Esophagus mucosa (tissue), 1 donor: Measurements from ENCODE around the gene DAB1. TPM values are rescaled to one million over a fixed set of nuclear protein-coding genes. Genes with fewer than 3 reads are reported as not detected.
A peak's percentile ranks its signal among the peaks of the same experiment; 100 is the strongest.
"Not testable (repeated sequence)": the region's sequence is repeated elsewhere in the genome, so short reads cannot be mapped to it uniquely, and the experiment has no call there.

Source experiments
- ATAC-seq: fragments of 200-7000 bp; cut with Tn5 transposase; one replicate; pipeline ENCODE4 v1.9.1; 2020
- total RNA-seq: library from RNA; stranded (reverse); gene quantifications from one replicate; pipeline ENCODE4 v1.2.4, GENCODE V29; 2023
- donor health status: DM: yes; HTN: yes; CAD: no.

Gene DAB1
- total RNA-seq, 1 donor from 2014 or later, result 0.04 TPM

DNA sequence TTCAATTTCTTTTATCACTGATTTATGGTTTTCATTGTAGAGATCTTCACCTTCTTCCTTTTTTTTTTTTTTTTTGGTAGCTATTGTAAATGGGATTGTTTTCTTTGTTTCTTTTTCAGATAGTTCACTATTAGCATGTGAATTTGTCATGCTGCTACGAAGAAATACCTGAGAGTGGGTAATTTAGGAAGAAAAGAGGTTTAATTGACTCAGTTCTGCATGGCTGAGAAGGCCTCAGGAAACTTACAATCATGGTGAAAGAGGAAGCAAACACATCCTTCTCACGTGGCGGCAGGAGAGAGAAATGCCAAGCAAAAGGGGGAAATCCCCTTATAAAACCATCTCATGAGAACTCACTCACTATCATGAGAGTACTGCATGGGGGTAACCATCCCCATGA is 66.4 kb downstream of the DAB1 start:
- no peak for ATAC-seq

DNA sequence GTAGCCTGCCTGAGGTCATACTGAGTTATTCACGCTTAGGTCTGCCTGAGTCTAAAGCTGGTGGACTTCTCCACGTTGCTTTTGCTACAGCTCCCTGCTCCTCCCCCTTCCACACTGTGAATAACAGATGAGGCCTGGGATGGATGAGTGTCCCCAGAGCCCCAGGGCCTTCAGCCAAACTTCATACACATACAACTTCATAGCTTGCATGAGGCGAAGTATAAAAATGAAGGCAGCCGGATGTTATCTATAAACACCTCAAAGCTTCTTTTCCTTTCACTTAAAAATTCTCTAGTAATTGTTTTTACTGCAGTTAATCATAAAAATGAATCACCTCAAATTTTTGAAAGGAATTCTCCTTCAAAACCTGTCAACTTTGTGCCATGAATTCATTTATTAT is 70.2 kb downstream of the DAB1 start:
- no peak for ATAC-seq

DNA sequence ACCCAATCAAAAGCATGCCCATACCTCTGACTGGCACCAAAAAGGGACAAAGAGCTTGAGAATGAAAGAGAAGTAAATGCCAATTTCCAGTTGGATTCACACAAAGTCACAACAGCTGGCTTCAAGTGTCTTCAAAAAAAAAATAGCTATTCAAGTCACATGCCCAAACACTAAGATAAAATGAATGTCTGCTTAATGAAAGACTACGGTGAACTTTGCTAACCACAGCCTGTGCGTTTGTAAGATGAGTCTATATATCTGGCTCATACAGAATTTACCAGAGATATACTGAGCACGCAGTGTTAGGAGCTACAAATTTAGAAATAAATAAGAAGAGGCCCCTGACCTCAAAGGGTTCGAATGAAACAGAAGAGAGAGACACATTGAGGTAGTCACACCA is 73.2 kb downstream of the DAB1 start:
- no peak for ATAC-seq

DNA sequence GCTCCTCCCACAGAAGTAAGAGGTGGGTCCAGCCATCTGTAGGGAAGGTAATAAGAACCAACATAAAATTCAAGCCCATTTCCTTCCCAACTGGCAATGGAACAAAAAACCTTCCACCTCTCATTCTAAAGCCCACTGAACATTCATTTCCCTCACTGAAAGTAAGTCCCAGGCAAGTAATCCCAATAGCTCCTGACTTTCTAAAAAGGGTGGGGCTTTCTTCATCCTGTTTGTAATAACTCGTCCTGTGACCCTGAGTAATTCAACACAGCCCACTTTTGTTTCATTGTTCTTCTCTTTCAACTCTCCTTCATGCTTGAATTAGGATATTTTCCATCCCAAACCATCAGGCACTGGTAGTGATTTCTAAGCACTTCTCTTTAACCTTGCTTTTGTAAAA is 74.9 kb downstream of the DAB1 start:
- no peak for ATAC-seq

DNA sequence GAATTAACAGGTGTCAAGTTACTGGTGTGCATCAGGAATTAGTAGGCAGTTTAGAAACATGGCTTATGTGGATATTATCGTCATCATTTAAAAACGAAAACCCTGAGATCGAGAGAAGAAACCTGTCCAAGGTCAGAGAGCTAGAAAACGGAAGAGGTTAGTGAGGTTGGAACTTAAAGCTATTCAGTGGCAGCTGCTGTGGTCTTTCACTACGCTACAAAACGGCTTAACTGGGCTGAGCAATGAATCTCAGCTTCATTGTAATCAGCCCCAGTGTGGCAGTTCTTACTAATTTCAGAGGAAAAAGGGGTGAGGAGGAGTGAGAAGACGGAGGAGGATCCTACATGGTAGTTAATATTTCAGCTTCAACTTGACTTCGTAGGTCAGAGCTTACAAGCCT is 77.9 kb downstream of the DAB1 start:
- ATAC-seq, result no peak

DNA sequence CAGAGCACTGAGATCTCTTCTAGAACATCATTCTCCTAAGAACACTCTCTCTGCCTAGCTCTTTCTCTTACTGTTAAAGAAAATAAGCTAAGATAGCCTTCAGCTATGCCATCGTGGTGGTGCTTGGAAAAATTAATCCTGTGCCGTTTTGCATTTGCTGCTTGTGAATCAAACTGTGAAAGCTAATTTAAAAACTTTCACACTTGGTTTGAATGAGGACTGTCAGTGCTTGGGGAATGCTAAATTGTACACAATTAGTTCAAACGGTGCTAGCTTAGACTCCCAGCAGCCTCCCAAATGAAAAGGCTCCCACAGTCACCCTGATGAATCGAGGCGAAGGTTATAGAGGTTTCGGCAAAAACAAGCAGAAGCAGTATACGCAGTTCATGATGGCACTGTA is 79.6 kb downstream of the DAB1 start:
- ATAC-seq, result no peak

DNA sequence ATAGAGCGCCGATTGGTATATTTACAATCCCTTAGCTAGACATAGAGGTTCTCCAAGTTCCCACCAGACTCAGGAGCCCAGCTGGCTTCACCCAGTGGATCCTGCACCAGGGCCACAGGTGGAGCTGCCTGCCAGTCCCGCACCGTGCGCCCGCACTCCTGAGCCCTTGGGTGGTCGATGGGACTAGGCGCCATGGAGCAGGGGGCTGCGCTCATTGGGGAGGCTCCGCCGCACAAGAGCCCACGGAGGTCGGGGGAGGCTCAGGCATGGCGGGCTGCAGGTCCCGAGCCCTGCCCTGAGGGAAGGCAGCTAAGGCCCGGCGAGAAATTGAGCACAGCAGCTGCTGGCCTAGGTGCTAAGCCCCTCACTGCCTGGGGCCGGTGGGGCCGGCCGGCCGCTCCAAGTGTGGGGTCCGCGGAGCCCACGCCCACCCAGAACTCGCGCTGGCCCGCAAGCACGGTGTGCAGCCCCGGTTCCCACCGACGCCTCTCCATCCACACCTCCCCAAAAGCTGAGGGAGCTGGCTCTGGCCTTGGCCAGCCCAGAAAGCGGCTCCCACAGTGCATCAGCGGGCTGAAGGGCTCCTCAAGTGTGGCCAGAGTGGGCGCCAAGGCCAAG is 80.5 kb downstream of the DAB1 start:
- ATAC-seq, result not testable (repeated sequence)

DNA sequence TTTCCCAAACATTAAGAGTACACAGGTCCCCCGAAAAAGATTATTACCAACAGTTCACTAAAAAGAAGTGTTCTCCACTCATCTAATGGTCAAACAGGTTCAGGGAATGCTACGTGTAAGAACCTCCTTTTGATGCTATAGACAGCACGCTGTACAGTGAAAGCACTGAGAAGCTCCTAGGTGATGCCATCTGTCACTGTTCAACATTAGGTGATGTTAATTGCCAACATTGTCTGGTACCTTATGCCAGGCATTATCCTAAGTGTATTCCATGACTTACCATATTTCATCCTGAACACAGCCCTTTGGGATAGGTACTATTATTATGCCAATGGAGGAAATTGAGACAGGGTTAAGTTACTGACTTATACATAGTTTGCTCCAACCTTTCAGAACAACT is 82.1 kb downstream of the DAB1 start:
- ATAC-seq, result no peak

DNA sequence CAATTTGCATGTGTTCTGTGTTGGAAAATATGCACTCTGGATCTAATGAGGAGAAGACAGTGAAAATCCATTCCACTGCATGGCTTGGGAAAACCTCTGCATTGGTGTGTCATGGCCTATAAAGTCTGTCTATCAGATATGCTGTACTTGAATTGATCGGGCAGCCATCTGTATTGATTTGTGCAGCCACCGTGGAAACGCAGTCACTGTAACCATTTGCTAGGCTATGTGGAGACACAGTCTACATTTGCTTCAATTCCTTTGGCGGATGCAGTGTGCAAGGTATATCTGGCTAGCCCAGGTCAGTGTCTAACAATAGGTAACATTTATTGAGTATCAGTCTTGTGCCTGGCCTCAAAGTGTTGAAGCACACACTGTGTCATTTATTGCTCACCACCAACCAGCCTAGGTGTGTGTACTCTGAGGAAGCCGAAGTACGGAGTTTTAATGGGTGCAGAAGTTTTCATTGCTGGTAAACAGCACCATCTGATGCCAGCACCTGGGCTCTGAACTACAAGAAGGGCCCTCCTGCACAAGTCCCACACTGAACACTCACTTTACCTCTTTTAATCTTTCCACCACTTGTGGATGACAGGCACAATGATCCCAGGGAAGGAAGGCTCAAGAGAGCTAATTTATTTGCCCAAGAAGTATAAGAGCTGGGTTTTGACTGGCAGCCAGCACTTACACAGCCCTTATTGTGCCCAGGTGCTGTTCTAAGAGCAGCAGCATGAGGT is 83.4 kb downstream of the DAB1 start:
- peak; percentile 10 for ATAC-seq

DNA sequence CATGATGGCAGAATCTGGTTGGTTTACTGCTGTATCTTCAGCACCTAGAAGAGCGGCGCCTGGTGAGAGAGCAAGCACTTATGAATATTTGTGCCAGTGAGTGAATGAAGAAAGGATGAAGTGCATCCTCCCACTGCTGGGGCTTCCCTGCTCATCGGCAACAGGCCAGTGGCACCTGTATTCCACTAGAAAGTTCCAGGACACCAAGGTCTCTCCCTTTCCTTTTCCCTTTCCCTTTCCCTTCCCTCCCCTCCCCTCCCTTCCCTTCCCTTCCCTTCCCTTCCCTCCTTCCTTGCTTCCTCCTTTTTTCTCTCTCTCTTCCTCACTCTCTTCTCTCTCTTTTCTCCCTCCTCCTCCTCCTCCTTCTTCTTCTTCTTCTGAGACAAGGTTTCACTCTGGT is 86.2 kb downstream of the DAB1 start:
- ATAC-seq, result no peak

DNA sequence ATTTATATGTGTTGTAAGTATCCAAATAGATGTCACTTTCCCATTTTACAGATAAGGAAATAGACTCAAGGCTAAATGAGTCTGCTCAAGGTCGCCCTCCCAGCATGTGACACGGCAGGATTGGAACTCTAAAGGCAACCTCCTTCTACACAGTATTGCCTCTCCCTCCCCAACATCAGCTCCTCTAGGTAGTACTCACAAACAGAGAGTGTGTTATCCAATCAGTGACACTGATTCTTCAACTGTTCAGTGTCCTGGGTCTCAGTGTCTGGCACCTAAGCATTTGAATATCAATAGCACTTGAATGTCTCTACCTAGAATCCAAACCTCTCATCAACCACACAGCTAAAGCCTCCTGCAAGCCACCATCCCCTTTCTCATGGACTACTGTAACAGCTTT is 87.1 kb downstream of the DAB1 start:
- ATAC-seq, result no peak

DNA sequence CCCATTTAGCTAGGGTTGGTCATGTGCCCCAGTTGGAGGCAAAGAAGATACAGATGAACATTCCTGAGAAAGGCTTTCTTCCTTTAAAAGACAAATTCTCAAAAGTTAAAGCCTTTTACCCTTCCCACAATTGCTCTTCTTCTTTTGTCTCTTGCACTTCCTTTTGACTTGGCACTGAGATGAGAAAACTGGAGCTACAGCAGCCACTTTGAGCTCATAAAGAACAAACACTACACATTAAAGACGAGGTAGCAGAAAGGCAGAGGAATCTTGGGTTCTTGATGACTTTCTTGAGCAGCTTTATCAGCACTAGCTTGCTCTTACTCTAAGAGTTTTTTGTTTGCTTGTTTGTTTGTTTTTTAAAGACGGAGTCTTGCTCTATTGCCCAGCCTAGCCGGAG is 92.2 kb downstream of the DAB1 start:
- no peak for ATAC-seq

DNA sequence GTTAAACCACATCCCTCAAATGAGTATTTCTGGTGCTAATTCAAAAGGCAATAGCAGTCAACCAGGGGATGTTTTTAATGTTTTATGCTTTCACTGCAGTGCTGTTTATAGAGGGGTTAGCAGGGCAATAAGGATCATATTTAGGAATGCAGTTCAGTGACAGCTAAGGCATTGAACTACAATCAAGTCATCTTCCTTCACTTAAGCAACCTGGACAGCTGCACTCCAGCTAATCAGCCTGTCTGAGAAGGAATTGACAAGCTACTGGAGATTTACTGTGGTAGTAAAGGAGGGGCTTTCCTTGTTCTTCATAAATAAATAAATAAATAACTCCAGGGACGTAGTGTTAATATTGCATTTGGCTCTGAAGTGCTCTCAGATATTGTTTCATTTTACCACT is 93.9 kb downstream of the DAB1 start:
- ATAC-seq, result no peak

DNA sequence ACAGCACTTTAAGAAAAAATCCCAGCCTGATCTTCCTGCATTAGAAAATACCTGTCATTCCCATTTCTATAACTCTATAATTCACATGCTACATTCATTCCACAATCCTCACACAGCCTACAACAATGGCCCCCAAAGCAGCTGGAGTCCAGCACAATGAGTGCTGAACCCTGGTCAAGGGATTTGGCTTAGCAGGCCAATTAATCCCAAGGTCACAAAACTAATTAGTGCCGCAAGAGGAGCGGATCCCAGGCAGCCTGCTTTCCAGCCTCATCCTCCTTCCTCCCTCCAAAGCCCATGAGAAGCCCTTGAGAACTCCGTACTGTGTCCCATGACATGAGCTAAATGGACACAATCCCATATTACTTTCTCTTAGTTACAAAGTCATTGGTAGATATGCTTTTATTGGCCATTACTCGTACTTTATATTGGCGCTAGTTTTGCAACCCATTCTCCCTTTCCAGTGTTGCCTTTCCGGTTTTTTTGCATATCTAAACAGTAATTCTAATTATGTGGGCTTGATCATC is 94.8 kb downstream of the DAB1 start:
- ATAC-seq, result no peak

DNA sequence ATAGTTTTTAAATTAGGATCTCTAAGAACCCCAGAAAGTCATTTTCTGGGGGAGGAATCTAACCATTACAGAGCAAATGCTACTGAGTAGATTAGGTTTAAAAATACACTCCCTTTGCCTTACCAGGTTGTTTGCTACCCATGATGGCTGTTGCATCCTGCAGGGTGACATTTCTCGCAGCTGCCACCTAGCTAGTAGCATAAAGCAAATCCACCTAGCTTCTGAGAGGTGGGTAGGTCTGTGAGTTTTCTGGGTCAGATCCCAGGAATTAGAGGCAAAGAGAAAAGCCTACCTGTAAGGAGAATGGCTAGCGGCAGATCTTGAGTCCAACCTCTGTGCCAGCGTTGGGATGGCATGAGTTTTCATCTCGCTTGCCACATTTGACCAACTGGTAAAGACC is 95.9 kb downstream of the DAB1 start:
- no peak for ATAC-seq

DNA sequence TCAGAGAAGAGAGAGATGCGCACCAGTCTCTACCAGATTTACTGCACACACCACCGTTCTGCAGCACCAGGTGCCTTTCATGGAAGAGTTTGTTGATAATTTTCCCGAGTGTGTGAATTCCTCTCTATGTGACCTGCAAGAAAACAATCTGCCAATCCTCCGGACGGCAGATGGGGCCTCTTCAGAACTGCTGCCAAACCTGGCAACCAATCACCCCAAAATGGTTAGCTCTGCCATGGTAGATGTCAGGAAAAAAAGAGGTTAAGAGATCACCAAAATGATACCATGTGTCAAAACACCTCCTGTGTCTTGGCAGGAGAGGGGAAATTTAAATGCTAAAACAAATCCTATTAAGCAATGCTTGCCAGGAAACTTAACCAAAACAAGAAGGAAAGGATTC is 96.5 kb downstream of the DAB1 start:
- no peak for ATAC-seq

DNA sequence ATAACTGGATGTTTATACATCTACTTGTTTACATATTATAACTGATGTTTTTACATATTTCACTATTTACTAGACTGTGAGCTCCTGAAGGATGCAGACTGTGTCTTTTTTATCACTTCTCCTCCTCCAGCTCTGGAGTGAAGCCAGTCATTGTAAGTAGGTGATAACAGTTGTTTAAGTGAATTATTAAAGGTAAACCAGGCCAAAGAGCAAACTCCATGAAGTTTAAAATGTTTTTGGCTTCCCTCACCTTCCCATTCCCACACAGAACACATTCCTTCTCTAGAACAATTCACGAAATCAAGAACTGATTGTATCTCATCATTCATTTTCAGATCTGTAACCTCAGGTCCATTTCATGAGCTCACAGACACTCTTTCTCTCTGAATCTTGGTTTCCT is 98.3 kb downstream of the DAB1 start:
- no peak for ATAC-seq

DNA sequence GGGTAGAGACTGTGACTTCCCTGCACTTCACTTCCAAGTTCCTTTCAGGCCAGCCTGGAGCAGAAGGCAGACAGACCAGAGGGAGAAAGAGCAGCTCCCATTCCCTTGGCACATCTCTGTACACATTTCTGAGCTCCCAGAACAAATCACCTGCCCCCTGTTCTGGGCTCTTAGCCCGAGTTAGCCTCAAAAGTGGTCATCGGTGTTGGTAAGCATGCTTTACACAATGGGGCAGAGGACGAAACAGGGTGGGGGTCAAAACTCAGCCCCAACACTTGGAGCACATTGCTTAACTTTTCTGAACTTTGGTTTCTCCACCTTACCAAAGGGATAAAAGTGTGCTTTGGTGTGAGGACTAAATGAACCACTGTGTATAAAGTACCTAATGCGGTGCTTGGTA is 98.7 kb downstream of the DAB1 start:
- no peak for ATAC-seq

DNA sequence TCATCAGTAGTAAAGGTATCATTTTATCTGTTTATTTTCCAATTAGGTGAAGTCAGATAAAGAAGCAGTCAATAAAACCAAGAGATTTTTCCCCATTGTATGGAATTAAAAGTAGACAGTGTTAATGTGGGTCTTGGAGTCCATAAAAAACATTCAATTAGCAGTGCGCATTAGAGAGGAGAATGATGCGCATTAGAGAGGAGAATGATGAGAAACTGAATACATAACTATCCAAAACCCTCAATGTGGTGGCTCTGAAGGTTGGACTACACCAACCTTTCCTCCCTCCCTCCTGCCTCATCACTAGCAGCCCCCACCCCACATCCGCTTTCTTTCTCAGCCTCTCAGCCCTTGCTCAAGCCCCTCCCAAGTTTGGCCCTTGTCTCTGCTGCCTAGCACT is 99.5 kb downstream of the DAB1 start:
- no peak for ATAC-seq

DNA sequence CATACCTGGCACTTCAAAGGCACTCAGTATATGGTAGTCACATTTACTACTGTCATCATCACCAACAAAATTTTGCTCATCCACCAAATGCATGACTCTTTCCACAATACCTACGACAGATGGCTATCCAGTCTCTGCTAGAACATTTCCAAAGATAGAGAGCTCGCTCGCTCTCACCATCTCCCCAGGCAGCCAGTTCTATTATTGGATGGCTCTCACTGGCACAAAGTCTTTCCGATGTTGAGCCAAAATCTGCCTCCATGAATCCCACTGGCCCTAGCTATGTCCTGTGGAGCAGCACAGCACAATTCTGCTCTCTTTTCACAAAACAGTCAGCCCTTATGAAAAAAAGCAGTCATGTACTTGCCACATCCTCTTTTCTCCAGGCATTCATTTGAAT is 102.1 kb downstream of the DAB1 start:
- no peak for ATAC-seq

DNA sequence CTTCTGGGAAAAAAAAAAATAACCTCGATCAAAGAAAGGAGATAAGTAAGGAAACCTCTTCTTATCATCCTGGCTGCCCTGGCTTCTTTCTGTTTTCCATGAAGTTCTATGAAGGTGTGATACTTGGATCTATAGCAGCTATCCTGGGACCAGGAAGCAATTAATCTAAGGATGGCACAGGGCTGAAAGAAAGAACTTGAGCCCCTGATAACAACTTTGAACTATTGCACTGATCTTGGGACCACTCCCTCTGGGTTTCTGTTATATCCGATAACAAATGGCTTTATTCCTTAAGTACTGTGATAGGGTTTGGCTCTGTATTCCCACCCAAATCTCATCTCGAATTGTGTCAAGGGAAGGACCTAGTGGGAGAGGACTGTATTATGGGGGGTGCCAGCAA is 104.1 kb downstream of the DAB1 start:
- no peak for ATAC-seq

DNA sequence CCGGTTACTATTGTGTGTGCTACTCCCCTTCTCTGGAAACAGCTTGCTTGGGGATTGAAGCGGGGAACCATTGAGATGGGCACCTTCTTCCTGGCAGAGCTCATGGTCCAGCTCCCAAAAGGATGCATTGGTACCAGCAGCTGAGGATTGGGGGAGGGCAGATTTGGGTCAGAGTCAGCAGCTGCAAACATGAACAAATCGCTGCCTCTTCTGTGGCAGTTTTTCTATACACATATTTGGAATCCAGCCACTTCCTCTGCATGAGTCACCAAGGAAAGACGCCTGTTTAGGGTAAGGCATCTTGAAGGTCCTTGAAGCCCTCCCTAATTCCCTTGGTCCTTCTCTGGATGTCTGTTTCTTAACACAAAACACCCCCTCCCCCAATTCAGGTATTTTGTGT is 104.7 kb downstream of the DAB1 start:
- ATAC-seq, result no peak

DNA sequence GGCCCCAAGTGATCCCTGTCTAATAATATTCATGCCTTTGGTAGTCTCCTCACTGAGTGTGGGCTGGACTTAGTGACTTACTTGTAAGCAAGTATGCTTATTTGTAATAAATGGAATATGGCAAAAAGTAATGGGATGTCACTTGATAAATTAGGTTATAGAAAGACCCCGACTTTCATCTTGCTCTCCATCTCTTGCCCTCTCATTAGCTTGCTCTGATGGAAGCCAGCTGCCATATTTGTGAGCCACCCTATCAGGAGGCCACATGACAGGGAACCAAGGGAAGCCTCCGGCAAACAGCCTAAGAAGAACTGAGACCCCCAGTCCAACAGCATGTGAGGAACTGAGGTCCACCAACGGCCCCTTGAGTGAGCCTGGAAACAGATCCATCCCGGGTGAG is 107.0 kb downstream of the DAB1 start:
- no peak for ATAC-seq

DNA sequence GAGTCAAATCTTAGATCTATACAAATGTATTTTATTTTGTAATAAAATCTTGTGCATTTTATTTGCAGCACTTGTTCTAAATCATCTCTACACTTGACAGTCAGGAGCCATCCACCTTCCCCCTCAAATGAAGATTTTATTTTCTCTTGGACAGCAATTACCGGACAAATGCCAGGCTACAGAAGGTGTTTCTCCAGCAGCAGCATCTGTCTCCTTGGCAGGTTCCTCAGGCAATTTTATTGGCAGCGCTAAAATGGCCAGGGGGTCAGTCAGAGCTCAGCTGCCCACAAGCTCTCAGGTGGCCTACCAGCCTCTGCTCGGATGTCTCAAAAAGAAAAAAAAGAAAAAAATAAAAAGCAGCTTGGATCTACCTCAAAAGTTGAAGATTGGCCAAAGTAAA is 107.6 kb downstream of the DAB1 start:
- no peak for ATAC-seq

DNA sequence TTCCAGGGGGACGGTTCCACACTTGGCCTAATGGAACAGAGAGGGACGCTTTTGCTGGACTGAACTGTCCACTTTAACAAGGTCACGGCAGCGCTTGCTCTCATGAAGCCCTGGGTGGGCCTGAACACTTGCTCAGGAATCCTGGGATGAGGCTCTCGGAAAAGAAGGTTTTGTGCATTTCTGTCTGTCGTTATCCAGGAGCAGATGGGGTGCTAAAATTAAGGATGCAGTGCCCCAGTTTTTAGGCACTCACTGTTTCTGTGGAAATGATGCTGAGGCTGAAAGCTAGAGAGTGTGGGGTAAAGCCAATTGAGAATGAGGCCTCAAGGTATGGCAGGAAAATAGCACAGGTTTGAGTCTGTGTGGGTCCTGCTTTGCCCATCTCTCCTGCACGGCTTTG is 111.0 kb downstream of the DAB1 start:
- no peak for ATAC-seq
